22Rv1 (cell line): Measurements from ENCODE around the gene TMEM218.

Experiments
- H3K27ac ChIP-seq: fragments of 450-650 bp; 2 replicates; pipeline ENCODE4 v1.5.1; 2017
- CTCF ChIP-seq: fragments of 450-650 bp; IDR thresholded peaks from 2 replicates; pipeline ENCODE4 v1.5.1; 2017; ENCODE audit warnings: mild to moderate bottlenecking
- ZFX ChIP-seq: fragments of 450-650 bp; IDR thresholded peaks from 2 replicates; pipeline ENCODE4 v1.6.1; 2017; ENCODE audit warnings: antibody characterized with exemption, borderline replicate concordance

TMEM218 gene

GRCh38 chr11:125102025-125102424 lies 9.4 kb downstream of the TMEM218 start:
- no peak for TF ChIP-seq ZFX
- no peak for TF ChIP-seq CTCF
- no peak overlapping the region for H3K27ac ChIP-seq

- no peak overlapping the region for H3K27ac ChIP-seq
- TF ChIP-seq ZFX = no peak
- no peak for TF ChIP-seq CTCF
Observed at GRCh38 chr11:125101596-125101995, 9.8 kb downstream of the TMEM218 start.

DNA sequence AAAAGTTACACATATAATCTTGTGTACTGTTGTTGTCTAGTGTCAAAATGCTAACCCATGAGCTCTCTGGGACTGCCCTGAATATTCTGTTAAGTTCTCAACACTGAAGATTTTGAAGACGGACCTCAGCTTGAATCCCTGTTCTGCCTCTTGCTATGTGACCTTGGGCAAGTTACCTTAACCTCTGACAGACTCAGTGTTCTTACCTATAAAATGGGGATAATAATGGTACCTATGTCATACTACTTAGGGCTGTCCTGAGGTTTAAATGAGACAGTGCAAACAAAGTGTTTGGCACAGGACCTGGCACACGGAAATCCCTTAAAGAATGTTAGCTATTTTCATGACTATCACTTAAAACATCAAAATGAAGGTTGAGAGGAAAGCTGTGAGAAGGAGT lies 11.3 kb downstream of the TMEM218 start:
- TF ChIP-seq CTCF (no peak), ZFX (no peak)
- no peak overlapping the region for H3K27ac ChIP-seq

- TF ChIP-seq ZFX = no peak
Observed at GRCh38 chr11:125094731-125095130, 16.7 kb downstream of the TMEM218 start.

GRCh38 chr11:125093502-125093901 lies 17.9 kb downstream of the TMEM218 start:
- H3K27ac ChIP-seq = no peak overlapping the region
- no peak for TF ChIP-seq ZFX
- TF ChIP-seq CTCF = no peak

More at GRCh38 chr11:125094731-125095130, 16.7 kb downstream of the TMEM218 start:
- H3K27ac ChIP-seq = no peak overlapping the region

GRCh38 chr11:125092669-125093068 lies 18.8 kb downstream of the TMEM218 start:
- no peak overlapping the region for H3K27ac ChIP-seq
- TF ChIP-seq CTCF (no peak), ZFX (no peak)

GRCh38 chr11:125091877-125092664 lies 19.4 kb downstream of the TMEM218 start:
- H3K27ac ChIP-seq = no peak overlapping the region
- no peak for TF ChIP-seq CTCF
- TF ChIP-seq ZFX = no peak
